HPDE6-E6E7 (cell line): Measurements from ENCODE around the gene IFRD2.
"Not testable (repeated sequence)": the region's sequence is repeated elsewhere in the genome, so short reads cannot be mapped to it uniquely, and the experiment has no call there.

Experiments
- DNase-seq: peaks from one replicate; pipeline ENCODE4 v3.0.0; 2011; ENCODE audit warnings: missing footprints; ENCODE audit errors: extremely low spot score

IFRD2 gene

GRCh38 chr3:50268276-50268675 is 24.0 kb downstream of the IFRD2 start:
- DNase-seq, result no peak

- DNase-seq, result no peak
These were observed 24.8 kb downstream of the IFRD2 start for GRCh38 chr3:50267280-50267913.

GRCh38 chr3:50266836-50267235 is 25.4 kb downstream of the IFRD2 start:
- DNase-seq, result no peak

- no peak for DNase-seq
These were observed 26.2 kb downstream of the IFRD2 start for GRCh38 chr3:50266017-50266416.

- no peak for DNase-seq
These were observed 26.7 kb downstream of the IFRD2 start for GRCh38 chr3:50265571-50265970.

- no peak for DNase-seq
These were observed 27.2 kb downstream of the IFRD2 start for GRCh38 chr3:50264964-50265485.

- DNase-seq, result no peak
These were observed 27.8 kb downstream of the IFRD2 start for GRCh38 chr3:50264383-50264963.

- no peak for DNase-seq
These were observed 28.5 kb downstream of the IFRD2 start for GRCh38 chr3:50263478-50264382.

GRCh38 chr3:50262778-50263177 is 29.5 kb downstream of the IFRD2 start:
- no peak for DNase-seq

- DNase-seq, result not testable (repeated sequence)
These were observed 30.0 kb downstream of the IFRD2 start for GRCh38 chr3:50262200-50262599.

GRCh38 chr3:50261505-50261904 is 30.7 kb downstream of the IFRD2 start:
- DNase-seq, result no peak

- no peak for DNase-seq
These were observed 31.2 kb downstream of the IFRD2 start for GRCh38 chr3:50260942-50261441.

- no peak for DNase-seq
These were observed 31.9 kb downstream of the IFRD2 start for GRCh38 chr3:50260027-50260941.

GRCh38 chr3:50259432-50260026 is 32.7 kb downstream of the IFRD2 start:
- DNase-seq, result no peak

- DNase-seq, result no peak
These were observed 33.2 kb downstream of the IFRD2 start for GRCh38 chr3:50258979-50259378.

- DNase-seq, result no peak
These were observed 34.1 kb downstream of the IFRD2 start for GRCh38 chr3:50258029-50258680.

- DNase-seq, result no peak
These were observed 35.0 kb downstream of the IFRD2 start for GRCh38 chr3:50256978-50257890.

GRCh38 chr3:50255251-50255615 is 37.0 kb downstream of the IFRD2 start:
- no peak for DNase-seq

- DNase-seq, result no peak
These were observed 37.5 kb downstream of the IFRD2 start for GRCh38 chr3:50254577-50255250.
